Measurements from ENCODE around the gene REXO1.
"Not testable (repeated sequence)": the region's sequence is repeated elsewhere in the genome, so short reads cannot be mapped to it uniquely, and the experiment has no call there.

Gene REXO1

GRCh38 chr19:1813192-1814182, 34.8 kb downstream of the REXO1 start:
- DNase-seq (ENCODE audit: low spot score): no peak

GRCh38 chr19:1812426-1813191, 35.7 kb downstream of the REXO1 start:
- DNase-seq (ENCODE audit: low spot score): peak; percentile 93

GRCh38 chr19:1811942-1812425, 36.3 kb downstream of the REXO1 start, which contains the start of gene ATP8B3:
TSS of gene ATP8B3 (minus strand) at chr19:1812276. CDS start at chr19:1811736, 540 bp downstream.
- peak; percentile 100 for DNase-seq (ENCODE audit: low spot score)

GRCh38 chr19:1811472-1811894, 36.8 kb downstream of the REXO1 start:
- peak; percentile 67 for DNase-seq (ENCODE audit: low spot score)

- no peak for DNase-seq (ENCODE audit: low spot score)
These were observed 37.7 kb downstream of the REXO1 start for GRCh38 chr19:1810439-1811160.

- no peak for DNase-seq (ENCODE audit: low spot score)
These were observed 38.6 kb downstream of the REXO1 start for GRCh38 chr19:1809678-1810077.

- no peak for DNase-seq (ENCODE audit: low spot score)
These were observed 39.9 kb downstream of the REXO1 start for GRCh38 chr19:1808395-1808731.

- DNase-seq (ENCODE audit: low spot score): no peak
These were observed 40.4 kb downstream of the REXO1 start for GRCh38 chr19:1807695-1808394.

GRCh38 chr19:1807030-1807694, 41.1 kb downstream of the REXO1 start:
- DNase-seq (ENCODE audit: low spot score): no peak

GRCh38 chr19:1806184-1807029, 41.9 kb downstream of the REXO1 start:
- DNase-seq (ENCODE audit: low spot score): no peak

- no peak for DNase-seq (ENCODE audit: low spot score)
These were observed 42.7 kb downstream of the REXO1 start for GRCh38 chr19:1805401-1806183.

- no peak for DNase-seq (ENCODE audit: low spot score)
These were observed 43.4 kb downstream of the REXO1 start for GRCh38 chr19:1804858-1805257.

- DNase-seq (ENCODE audit: low spot score): no peak
These were observed 48.5 kb downstream of the REXO1 start for GRCh38 chr19:1799695-1800342.

GRCh38 chr19:1797313-1797712, 51.0 kb downstream of the REXO1 start:
- DNase-seq (ENCODE audit: low spot score): not testable (repeated sequence)

GRCh38 chr19:1796395-1797142, 51.7 kb downstream of the REXO1 start:
- no peak for DNase-seq (ENCODE audit: low spot score)

GRCh38 chr19:1794424-1795172, 53.7 kb downstream of the REXO1 start:
- no peak for DNase-seq (ENCODE audit: low spot score)

- DNase-seq (ENCODE audit: low spot score): no peak
These were observed 56.4 kb downstream of the REXO1 start for GRCh38 chr19:1791879-1792278.
